ENCODE data around the gene JAML. TPM values are rescaled to one million over a fixed set of nuclear protein-coding genes. Genes with fewer than 3 reads are reported as not detected.

The JAML gene
- total and polyA plus RNA-seq, 2 of the 8 experiments (the other 6 are each of a cell fraction or from before 2014, with no cell fraction given) = 0.12 to 0.58 TPM

GRCh38 chr11:118213201-118213600, 11.6 kb downstream of the JAML start (continued):
- TF ChIP-seq MAX (IDR thresholded peaks at IDR 0.05) = no peak
- no peak for TF ChIP-seq RFX5 (IDR thresholded peaks at IDR 0.05; ENCODE audit: borderline replicate concordance, low read depth, low read length)

Data from H1 (cell line).